ENCODE data around the gene COPS8. TPM values are rescaled to one million over a fixed set of nuclear protein-coding genes. Genes with fewer than 3 reads are reported as not detected.

COPS8 gene
- total RNA-seq, 1 experiment from 2014 or later = 175 TPM

DNA sequence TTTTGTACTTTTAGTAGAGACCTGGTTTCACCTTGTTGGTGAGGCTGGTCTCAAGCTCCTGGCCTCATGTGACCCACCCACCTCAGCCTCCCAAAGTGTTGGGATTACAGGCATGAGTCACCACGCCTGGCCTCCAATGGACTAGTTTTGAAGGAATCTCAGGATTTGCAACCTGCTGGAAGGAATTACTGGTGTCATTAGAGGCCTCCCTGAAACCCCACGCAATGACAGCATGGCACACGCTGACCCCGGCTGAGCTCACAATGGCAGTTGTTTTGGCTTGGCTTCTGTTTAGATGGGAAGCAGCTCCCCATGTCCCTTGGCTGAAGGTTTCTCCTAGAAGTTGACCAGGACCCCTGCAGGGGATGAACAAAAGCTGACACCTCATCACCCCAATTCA lies 23.1 kb upstream of the COPS8 start:
- DNase-seq (ENCODE audit: low spot score) = no peak
- in situ Hi-C loops (cut with HindIII; ENCODE audit: low sequenced_read_pairs) = no loop called here

GRCh38 chr2:237064203-237065070 lies 21.3 kb upstream of the COPS8 start:
- no peak for DNase-seq (ENCODE audit: low spot score)
- in situ Hi-C loops (cut with HindIII; ENCODE audit: low sequenced_read_pairs) = no loop called here

DNA sequence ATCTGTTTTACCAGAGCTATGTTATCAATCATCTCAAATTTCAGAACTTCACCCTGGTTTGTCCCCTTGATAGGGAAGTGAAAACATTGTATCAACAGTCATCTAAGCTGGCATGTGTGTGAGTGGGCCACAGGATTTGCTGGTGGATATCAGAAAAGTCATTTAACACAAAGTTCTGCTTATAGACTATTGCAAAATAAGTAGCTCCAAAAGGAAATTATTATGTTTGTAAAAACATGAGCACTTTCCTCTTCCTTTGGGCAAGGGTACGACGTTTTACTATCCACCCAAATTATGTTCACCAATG lies 20.7 kb upstream of the COPS8 start:
- in situ Hi-C loops (cut with HindIII; ENCODE audit: low sequenced_read_pairs) = no loop called here
- no peak for DNase-seq (ENCODE audit: low spot score)

DNA sequence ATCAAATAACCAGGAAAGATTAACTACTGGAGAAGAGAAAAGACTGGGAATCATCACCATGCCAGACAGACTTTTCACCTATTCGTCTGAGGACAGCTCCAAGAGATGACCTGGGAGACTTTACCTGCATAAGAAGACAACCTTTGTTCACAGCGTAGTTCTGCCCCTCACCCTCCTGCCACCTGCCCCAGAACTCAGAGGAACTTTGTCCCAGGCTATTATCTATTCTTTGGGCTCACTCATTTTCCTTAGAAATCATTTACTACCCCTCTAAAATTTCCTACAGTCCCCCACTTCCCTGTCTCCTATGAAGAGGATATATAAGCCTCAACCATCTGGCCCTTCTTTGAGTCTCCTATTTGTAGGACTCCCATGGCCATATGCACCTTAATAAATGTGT lies 19.3 kb upstream of the COPS8 start:
- DNase-seq (ENCODE audit: low spot score) = no peak
- in situ Hi-C loops (cut with HindIII; ENCODE audit: low sequenced_read_pairs) = no loop called here

DNA sequence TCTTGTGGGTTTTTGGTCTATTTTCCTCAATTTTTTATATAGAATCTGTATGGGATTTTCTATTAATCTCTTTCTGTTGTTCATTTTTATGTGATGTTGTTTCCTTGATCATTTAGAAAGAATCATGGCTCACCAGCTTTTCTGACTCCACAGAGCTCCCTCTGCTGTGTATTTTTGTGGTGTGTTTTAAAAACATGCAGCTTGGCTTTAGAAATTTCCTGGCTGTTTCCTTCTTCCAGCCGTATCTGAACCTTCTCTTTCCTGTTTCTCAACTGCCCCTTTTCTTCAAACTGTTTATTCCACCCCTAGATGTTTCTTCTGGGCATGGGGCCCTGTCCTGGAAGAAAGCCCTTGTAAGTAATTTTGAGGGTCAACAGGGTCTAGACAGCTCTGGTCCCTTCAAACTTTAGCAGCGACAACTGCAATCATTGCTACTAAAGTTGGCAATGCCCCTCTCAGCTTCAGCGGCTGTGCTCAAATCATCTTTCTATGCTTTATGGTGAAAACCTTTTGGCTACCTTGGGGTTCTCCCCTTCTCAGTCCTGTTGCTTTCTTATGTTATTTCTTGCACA lies 17.6 kb upstream of the COPS8 start:
- no peak for DNase-seq (ENCODE audit: low spot score)
- in situ Hi-C loops (cut with HindIII; ENCODE audit: low sequenced_read_pairs) = no loop called here

GRCh38 chr2:237072067-237072931 lies 13.4 kb upstream of the COPS8 start:
- peak; percentile 49 for DNase-seq (ENCODE audit: low spot score)
- in situ Hi-C loops (cut with HindIII; ENCODE audit: low sequenced_read_pairs) = no loop called here

- DNase-seq (ENCODE audit: low spot score) = no peak
Measured at GRCh38 chr2:237073552-237073951, 12.1 kb upstream of the COPS8 start.

DNA sequence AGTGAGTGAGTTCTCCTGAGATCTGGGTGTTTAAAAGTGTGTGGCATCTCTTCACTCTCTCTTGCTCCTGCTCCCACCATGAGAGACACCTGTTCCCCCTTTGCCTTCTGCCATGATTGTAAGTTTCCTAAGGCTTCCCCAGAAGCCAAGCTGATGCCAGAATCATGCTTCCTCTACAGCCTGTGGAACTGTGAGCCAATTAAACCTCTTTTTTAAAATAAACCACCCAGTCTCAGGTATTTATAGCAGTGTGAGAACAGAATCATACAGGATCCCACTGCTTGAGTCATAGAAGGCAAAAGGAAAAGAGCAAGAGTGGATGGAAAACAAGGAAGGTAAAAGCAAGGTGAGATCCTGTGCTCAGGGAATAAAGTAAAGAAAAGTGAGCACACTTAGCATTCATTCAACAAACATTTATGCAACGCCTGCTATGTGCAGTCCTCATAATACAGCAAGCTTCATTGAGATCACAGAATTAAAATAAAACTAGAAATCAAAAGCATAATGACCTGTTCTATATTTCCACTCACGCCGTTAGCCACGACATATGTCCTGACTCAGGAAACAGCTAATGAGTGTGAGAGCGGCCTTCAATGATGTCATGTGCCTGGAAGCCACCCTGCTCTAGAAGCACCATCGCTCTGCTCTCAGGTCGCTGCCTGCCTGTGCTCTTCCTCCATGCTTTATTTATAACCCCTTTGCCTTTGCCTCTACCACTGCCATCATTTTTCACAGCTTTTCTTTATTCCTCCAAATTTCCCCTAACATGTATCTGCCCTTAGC lies 11.3 kb upstream of the COPS8 start:
- no peak for DNase-seq (ENCODE audit: low spot score)

More at GRCh38 chr2:237073552-237073951, 12.1 kb upstream of the COPS8 start:
- in situ Hi-C loops (cut with HindIII; ENCODE audit: low sequenced_read_pairs) = no loop called here

GRCh38 chr2:237075749-237076599 lies 9.7 kb upstream of the COPS8 start:
- DNase-seq (ENCODE audit: low spot score) = no peak
- in situ Hi-C loops (cut with HindIII; ENCODE audit: low sequenced_read_pairs) = no loop called here

More for the DNA sequence above, 11.3 kb upstream of the COPS8 start:
- in situ Hi-C loops (cut with HindIII; ENCODE audit: low sequenced_read_pairs) = no loop called here

- no peak for DNase-seq (ENCODE audit: low spot score)
- in situ Hi-C loops (cut with HindIII; ENCODE audit: low sequenced_read_pairs) = no loop called here
Measured at GRCh38 chr2:237081596-237081995, 4.1 kb upstream of the COPS8 start.

DNA sequence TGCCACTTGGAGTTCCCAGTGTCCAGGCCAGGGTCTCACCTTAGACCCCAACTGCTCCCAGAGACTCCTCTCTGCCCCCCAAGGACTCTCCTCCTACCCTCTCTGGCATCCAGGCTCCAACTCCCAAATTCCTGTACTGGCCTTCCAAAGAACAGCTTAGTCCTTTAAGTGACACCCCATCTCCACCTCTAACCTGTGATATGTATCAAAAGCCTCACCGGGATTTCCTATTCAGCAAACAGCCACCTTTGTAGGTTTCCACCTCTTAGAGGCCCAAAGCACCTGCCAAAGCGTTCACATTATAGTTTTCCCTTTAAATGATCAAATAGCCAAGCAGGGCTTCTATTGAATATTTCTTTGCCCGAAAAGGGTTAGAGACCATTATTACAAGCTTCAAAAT lies 2.7 kb upstream of the COPS8 start:
- DNase-seq (ENCODE audit: low spot score) = no peak
- in situ Hi-C loops (cut with HindIII; ENCODE audit: low sequenced_read_pairs) = no loop called here

GRCh38 chr2:237084444-237084843 lies 1.2 kb upstream of the COPS8 start:
- in situ Hi-C loops (cut with HindIII; ENCODE audit: low sequenced_read_pairs) = no loop called here
- DNase-seq (ENCODE audit: low spot score) = no peak

DNA sequence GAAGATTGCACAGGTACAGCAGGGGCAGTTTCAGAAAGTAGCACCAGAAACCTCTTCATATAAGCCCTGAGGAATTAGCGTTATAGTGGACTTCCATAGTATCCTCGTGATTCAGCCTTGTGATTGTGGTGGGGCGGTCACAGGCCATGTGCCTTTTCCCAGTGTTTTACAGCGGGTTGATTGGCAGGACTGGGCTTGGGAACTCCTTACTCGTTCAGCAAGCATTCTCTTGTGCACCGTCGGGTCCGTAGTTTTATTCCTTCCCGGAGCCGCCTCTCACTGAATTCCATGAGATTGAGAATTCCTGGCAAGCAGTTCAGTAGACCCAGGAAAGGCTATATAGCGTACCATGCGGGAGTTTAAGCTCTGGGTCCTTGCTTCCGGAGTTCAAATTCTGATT lies 5.2 kb downstream of the COPS8 start:
- in situ Hi-C loops (cut with HindIII; ENCODE audit: low sequenced_read_pairs) = no loop called here
- DNase-seq (ENCODE audit: low spot score) = no peak

- DNase-seq (ENCODE audit: low spot score) = no peak
- in situ Hi-C loops (cut with HindIII; ENCODE audit: low sequenced_read_pairs) = no loop called here
Measured at GRCh38 chr2:237091779-237092436, 6.2 kb downstream of the COPS8 start.

- in situ Hi-C loops (cut with HindIII; ENCODE audit: low sequenced_read_pairs) = no loop called here
- DNase-seq (ENCODE audit: low spot score) = no peak
Measured at GRCh38 chr2:237092506-237092905, 6.8 kb downstream of the COPS8 start.

DNA sequence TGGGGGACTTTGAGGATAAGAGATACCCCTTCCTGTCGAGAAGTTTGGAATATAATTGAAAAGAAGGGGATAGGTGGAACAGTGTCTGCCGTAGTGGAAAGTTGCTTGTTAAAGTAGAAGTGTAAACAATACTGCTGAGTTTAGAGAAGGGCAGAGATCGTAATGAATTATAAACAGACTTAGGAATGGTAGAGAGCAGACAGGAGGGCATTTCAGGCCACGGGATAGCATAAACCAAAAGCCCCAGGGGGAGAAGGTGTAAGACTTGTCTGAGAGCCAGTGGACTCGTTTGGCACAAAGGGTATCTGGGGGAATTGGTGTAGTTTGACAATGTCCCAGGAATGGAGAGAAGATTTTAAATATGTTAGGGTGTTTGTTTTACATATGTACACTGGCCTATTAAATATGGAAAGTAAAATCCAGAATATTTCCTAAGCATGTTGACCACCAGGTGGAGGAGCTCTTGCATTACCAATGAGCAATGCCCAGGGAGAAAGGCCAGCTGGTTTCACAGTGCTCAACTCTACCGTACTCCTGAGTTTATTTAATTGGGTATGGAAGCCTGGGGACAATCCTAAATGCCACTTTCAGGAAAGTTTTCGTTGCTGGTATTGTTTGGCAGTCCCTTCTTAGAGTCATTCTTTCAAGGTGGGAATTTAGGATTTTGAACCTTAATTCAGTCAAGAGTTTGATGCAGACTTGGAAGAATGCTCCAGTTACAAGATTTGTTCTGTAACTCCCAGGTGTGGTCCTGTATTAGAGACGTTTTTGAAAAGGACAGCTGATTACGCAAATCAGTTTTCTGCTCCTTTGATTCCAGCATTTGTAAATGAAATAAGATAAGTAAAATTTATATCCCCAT lies 7.5 kb downstream of the COPS8 start:
- peak; percentile 47 for DNase-seq (ENCODE audit: low spot score)
- in situ Hi-C loops (cut with HindIII; ENCODE audit: low sequenced_read_pairs) = no loop called here

GRCh38 chr2:237096201-237096600 lies 10.5 kb downstream of the COPS8 start:
- in situ Hi-C loops (cut with HindIII; ENCODE audit: low sequenced_read_pairs) = no loop called here
- DNase-seq (ENCODE audit: low spot score) = no peak
